Keratinocyte (primary cell): ENCODE results near the gene NOTCH1. TPM values are rescaled to one million over a fixed set of nuclear protein-coding genes. Genes with fewer than 3 reads are reported as not detected.

Source experiments
- DNase-seq: peaks from one replicate; pipeline ENCODE4 v3.0.0-alpha.2; 2011; ENCODE audit warnings: low read depth, missing footprints, low spot score
- FAIRE-seq: peaks from 2 replicates; lab custom pipeline; 2011; peaks lifted over from hg19 to GRCh38; lab: Jason Lieb, UNC
- H2AFZ ChIP-seq: 2 replicates; pipeline ENCODE4 v1.6.0; 2012; ENCODE audit warnings: low read length, control low read depth, inconsistent platforms; ENCODE audit not compliant: control insufficient read depth
- H3K27ac ChIP-seq: 2 replicates; pipeline ENCODE4 v1.5.1; 2011; ENCODE audit warnings: low read length; ENCODE audit not compliant: control insufficient read depth, insufficient read depth
- H3K27me3 ChIP-seq: 3 replicates; pipeline ENCODE4 v1.6.0; 2011; ENCODE audit warnings: low read length; ENCODE audit not compliant: control insufficient read depth, insufficient read depth; ENCODE audit errors: extremely low read depth
- H3K36me3 ChIP-seq, 2 experiments: 2 replicates in 1 of 2; 3 replicates in 1 of 2; pipeline ENCODE4 v1.5.1; 2011; ENCODE audit warnings: low read length in 2 of 2, mild to moderate bottlenecking in 1 of 2; ENCODE audit not compliant: control insufficient read depth in 2 of 2, insufficient read depth in 2 of 2; ENCODE audit errors: extremely low read depth in 1 of 2
- H3K4me1 ChIP-seq: 3 replicates; pipeline ENCODE4 v1.5.1; 2011; ENCODE audit warnings: low read length; ENCODE audit not compliant: control insufficient read depth, insufficient read depth; ENCODE audit errors: extremely low read depth
- H3K4me2 ChIP-seq: 3 replicates; pipeline ENCODE4 v1.6.0; 2011; ENCODE audit warnings: low read depth, low read length; ENCODE audit not compliant: control insufficient read depth, insufficient read depth; ENCODE audit errors: extremely low read depth
- H3K4me3 ChIP-seq, 3 experiments: fragments of 200-600 bp in 1 of 3; sonication (generic) in 1 of 3; 2 replicates in 2 of 3; 3 replicates in 1 of 3; pipeline ENCODE4 v1.5.1; 2011 to 2016; ENCODE audit warnings: low read length in 3 of 3, mild to moderate bottlenecking in 3 of 3, control low read depth in 2 of 3, inconsistent platforms in 1 of 3, low read depth in 1 of 3, mixed read lengths in 1 of 3, mixed run types in 1 of 3, moderate library complexity in 1 of 3; ENCODE audit not compliant: control insufficient read depth in 2 of 3, insufficient read depth in 2 of 3; ENCODE audit errors: extremely low read depth in 1 of 3
- H3K79me2 ChIP-seq: 2 replicates; pipeline ENCODE4 v1.6.0; 2012; ENCODE audit warnings: low read length; ENCODE audit not compliant: control insufficient read depth, insufficient read depth
- H3K9ac ChIP-seq: 3 replicates; pipeline ENCODE4 v1.6.0; 2011; ENCODE audit warnings: low read length; ENCODE audit not compliant: control insufficient read depth, insufficient read depth; ENCODE audit errors: extremely low read depth
- H3K9me1 ChIP-seq: 3 replicates; pipeline ENCODE4 v1.6.0; 2011; ENCODE audit warnings: low read length; ENCODE audit not compliant: control insufficient read depth, insufficient read depth; ENCODE audit errors: extremely low read depth
- H3K9me3 ChIP-seq: 2 replicates; pipeline ENCODE4 v1.5.1; 2012; ENCODE audit warnings: low read depth, low read length; ENCODE audit not compliant: control insufficient read depth
- H4K20me1 ChIP-seq: 3 replicates; pipeline ENCODE4 v1.6.0; 2011; ENCODE audit warnings: low read length; ENCODE audit not compliant: control insufficient read depth, insufficient read depth; ENCODE audit errors: extremely low read depth
- EZH2 ChIP-seq: IDR thresholded peaks from one replicate; pipeline ENCODE4 v1.6.1; 2012; ENCODE audit warnings: inconsistent platforms, mild to moderate bottlenecking, low read length, moderate library complexity
- dilution Hi-C: fragments of 300-500 bp; cut with MboI; formaldehyde crosslinking; loops from one replicate; pipeline ENCODE4 v1.7.0; 2020; ENCODE audit warnings: low sequenced_read_pairs; ENCODE audit not compliant: extremely low pct_ligation_motif_present
- polyA plus RNA-seq, 5 experiments: library from polyadenylated mRNA; depleted of rRNA in 3 of 5; stranded (reverse) in 3 of 5; stranded (forward) in 1 of 5; unstranded in 1 of 5; fragments of >200 nt; gene quantifications; 1 replicate in 1 of 5; 2 replicates in 3 of 5; 3 replicates in 1 of 5; pipeline versions ENCODE4 v1.2.1 to v1.2.3, GENCODE V29; 2011 to 2012; ENCODE audit warnings: missing spikeins in 2 of 5, low read depth in 1 of 5, low replicate concordance in 1 of 5
- TF ChIP-seq, protein P1 (sequence below), 3 experiments: IDR thresholded peaks in 1 of 3; conservative IDR thresholded peaks in 1 of 3; optimal IDR thresholded peaks in 1 of 3; 2 replicates in 2 of 3; 3 replicates in 1 of 3; pipeline versions ENCODE3 to v1.5.1; 2011; ENCODE audit warnings: low read length in 3 of 3, mild to moderate bottlenecking in 3 of 3, moderate library complexity in 2 of 3, control low read depth in 1 of 3, inconsistent platforms in 1 of 3; ENCODE audit not compliant: insufficient read depth in 2 of 3; ENCODE audit errors: extremely low read depth in 1 of 3

The NOTCH1 gene
- polyA plus RNA-seq, 1 donor (not counting 4 experiments of a cell fraction or from before 2014, with no cell fraction given) = 6.1 TPM

DNA sequence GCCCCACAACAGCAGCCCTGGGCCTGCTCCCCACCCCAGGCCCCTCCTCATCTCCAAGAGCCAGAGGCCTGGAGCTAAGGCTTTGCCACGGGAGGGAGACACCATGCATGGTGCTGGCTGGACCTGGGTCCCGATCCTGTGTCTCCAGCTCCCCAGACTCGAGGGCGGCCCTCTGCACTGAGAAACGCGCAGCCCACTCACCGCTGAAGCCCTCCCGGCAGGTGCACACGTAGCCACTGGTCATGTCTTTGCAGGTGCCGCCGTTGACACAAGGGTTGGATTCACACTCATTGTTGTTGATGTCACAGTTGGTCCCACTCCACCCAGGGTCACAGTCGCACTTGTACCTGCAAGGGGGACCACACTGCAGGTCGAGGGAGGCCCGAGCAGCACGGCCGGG is 32.7 kb downstream of the NOTCH1 start:
- Histone ChIP-seq H3K27ac (no peak overlapping the region), H4K20me1 (peaks cover 13% of the 10 kb centered on the region), H3K27me3 (no peaks in the 10 kb centered on the region), H3K36me3 (peaks cover 56 to 71% of the 10 kb centered on the region in 2 experiments), H3K4me1 (no peaks in the 10 kb centered on the region), H3K9me3 (no peaks in the 10 kb centered on the region), H3K9ac (no peak overlapping the region), H3K4me3 (no peak overlapping the region), H3K9me1 (no peaks in the 10 kb centered on the region), H2AFZ (no peak overlapping the region), H3K79me2 (peaks cover 16% of the 10 kb centered on the region), H3K4me2 (no peak overlapping the region)
- no peak for DNase-seq
- TF ChIP-seq EZH2 = no peak
- TF ChIP-seq, protein P1, sequence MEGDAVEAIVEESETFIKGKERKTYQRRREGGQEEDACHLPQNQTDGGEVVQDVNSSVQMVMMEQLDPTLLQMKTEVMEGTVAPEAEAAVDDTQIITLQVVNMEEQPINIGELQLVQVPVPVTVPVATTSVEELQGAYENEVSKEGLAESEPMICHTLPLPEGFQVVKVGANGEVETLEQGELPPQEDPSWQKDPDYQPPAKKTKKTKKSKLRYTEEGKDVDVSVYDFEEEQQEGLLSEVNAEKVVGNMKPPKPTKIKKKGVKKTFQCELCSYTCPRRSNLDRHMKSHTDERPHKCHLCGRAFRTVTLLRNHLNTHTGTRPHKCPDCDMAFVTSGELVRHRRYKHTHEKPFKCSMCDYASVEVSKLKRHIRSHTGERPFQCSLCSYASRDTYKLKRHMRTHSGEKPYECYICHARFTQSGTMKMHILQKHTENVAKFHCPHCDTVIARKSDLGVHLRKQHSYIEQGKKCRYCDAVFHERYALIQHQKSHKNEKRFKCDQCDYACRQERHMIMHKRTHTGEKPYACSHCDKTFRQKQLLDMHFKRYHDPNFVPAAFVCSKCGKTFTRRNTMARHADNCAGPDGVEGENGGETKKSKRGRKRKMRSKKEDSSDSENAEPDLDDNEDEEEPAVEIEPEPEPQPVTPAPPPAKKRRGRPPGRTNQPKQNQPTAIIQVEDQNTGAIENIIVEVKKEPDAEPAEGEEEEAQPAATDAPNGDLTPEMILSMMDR (optimal IDR thresholded peaks at IDR 0.05 in 1 of 3, IDR thresholded peaks at IDR 0.05 in 1 of 3, conservative IDR thresholded peaks at IDR 0.05 in 1 of 3; ENCODE audit: extremely low read depth in 1 of 3, insufficient read depth in 2 of 3, low read length in 3 of 3) = no peak
- no peak for FAIRE-seq
- dilution Hi-C loops = no loop called here

DNA sequence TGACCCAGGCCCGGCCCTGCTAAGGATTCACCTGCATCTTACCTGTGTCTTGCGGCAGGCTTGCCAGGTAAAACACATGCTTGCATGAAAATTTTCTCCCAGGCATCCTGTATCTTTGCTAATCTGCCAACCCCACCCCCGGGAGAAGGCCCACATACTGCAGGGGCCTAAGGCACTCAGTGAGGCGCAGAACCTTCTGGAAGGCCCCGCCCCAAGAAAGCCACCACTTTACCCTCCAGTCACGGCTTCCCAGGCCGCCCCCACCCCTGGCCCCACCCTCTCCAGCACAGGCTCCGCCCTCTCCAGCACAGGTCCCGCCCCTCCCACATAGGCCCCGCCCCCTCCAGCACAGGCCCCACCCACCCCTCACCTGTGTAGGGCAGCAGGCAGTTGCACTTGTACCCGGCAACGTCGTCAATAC is 33.2 kb downstream of the NOTCH1 start:
- Histone ChIP-seq H3K79me2 (peaks cover 14% of the 10 kb centered on the region), H3K4me3 (no peak overlapping the region), H3K27ac (no peak overlapping the region), H3K4me2 (no peak overlapping the region), H3K27me3 (no peaks in the 10 kb centered on the region), H3K9ac (no peak overlapping the region), H2AFZ (no peak overlapping the region), H3K9me1 (no peaks in the 10 kb centered on the region), H4K20me1 (peaks cover 13% of the 10 kb centered on the region), H3K36me3 (peaks cover 57 to 72% of the 10 kb centered on the region in 2 experiments), H3K9me3 (no peaks in the 10 kb centered on the region), H3K4me1 (no peaks in the 10 kb centered on the region)
- dilution Hi-C loops = no loop called here
- DNase-seq (no peak), FAIRE-seq (no peak)
- TF ChIP-seq, protein P1 (optimal IDR thresholded peaks at IDR 0.05 in 1 of 3, IDR thresholded peaks at IDR 0.05 in 1 of 3, conservative IDR thresholded peaks at IDR 0.05 in 1 of 3; ENCODE audit: extremely low read depth in 1 of 3, insufficient read depth in 2 of 3, low read length in 3 of 3) = no peak
- TF ChIP-seq EZH2 = no peak
